GM19193 (cell line): ENCODE data around the gene PLEK.

Source experiments
- POLR2A ChIP-seq: IDR thresholded peaks from 4 replicates; pipeline ENCODE4 v1.6.1; 2011; ENCODE audit not compliant: insufficient read depth, insufficient read length; ENCODE audit errors: extremely low read depth

The PLEK gene

DNA sequence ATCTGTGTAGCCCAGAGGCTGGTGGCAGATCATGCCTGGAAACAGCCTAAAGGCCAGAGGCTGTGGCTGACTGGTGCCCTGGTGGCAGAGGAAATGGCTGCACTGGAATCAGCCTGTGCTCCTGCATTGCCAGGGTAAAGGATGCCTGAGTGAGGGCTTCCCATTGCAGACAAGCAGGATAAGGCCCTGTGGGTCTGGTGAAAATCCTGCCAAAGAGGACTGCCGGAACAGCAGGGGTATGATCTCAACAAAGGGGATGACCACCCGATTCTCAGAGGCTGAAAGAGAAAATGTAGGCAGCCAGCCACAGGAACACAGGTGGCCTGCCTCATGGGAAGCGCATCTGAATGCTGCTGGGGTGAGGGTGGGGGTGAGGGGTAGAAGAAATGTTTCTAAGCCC, 53.8 kb downstream of the PLEK start:
- no peak for TF ChIP-seq POLR2A

DNA sequence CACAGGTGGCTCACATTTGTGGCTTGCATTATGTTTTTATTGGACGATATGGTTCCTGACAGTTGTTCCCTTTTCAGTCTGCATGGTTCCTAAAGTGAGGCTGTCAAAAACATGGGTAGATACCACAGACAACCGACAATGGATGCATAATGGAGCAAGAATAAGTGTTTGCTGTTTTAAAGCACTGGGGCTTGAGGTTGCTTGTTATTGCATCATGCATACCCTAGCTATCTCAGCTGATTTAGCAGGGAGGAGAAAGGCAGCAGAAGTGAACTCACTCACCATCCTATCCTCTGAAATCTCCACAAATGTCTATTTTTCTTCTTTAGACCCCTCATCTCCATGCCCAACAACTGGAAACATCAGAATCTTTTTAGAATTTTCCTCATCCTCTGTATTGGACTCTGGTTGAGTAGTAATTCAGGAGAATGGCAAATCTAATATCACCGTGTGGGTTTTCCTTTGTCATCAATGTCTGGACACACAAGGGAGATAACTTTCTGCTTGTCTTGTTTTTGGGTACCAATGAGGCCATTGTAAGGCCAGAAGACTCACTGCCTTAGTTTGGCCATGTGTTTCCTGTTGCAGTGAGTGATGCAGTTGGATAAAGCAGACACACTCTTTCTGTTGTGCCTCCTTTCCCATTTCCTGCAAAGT, 55.3 kb downstream of the PLEK start:
- TF ChIP-seq POLR2A = no peak

DNA sequence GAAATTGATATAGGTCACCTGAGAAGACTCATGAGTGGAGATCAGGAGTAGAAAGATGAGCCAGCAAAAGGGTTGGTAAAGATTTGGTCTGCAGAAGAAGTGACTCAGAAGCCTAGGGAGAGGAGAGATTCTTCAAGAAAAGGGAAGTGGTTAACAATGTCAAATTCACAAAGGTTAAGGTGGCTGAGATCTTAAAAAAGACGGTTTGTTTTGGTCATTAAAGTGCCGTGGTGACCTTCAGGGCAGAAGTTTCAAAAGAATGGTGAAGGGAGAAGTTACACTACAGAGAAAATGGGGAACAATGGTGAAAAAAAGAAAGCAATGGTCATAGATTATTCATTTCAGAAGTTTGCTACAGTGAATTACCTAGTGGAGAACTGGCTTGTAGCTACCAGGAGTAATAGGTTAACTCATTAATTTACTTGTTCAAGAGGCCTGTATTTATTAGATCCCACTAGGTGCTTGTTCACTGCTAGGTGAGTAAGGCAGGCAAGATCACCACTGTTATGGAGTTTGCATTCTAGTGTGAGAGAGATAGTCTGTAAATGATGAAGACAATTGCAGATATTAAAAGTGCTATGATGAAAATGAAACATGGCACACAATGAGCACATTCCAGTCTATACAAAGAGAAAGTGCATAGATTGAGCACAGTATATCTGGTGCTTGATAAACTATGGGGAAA, 59.0 kb downstream of the PLEK start:
- no peak for TF ChIP-seq POLR2A

DNA sequence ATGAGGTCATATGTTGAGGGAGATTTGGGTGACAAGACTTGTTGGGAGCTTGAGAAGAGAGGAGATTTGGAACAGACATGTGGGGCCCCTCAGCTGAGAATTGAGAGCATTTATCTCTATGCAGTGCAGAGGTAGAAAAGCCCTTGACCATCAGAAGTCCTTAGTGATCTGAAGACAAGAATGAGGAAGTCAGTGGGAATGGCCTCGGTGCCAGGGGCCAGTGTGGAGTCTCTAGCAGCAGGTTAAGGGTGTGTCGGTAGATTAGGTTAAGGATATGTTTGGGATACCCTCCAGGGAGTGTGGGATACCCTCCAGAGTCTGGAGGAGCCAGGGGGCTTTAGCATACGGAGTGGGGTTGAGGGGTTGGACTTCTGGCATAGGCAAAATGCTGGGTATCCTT, 60.4 kb downstream of the PLEK start:
- no peak for TF ChIP-seq POLR2A

DNA sequence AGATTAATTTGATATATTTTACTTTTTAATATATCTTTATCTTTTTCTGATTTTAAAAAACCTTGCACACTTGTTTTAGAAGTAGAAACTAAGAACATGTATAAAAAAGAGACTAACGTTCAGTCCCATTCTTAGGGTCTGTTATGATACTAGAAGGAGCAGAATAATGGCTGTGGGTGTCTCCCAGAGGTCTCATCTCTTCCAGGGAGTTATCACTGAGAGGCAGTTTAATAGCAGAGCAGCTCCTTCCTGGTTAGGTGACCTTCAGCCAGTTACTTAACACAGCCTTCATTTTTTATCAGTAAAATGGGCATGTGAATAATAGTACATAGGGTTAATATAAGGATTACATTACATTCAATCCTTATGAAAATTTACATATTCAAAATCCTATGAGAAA, 61.4 kb downstream of the PLEK start:
- no peak for TF ChIP-seq POLR2A

DNA sequence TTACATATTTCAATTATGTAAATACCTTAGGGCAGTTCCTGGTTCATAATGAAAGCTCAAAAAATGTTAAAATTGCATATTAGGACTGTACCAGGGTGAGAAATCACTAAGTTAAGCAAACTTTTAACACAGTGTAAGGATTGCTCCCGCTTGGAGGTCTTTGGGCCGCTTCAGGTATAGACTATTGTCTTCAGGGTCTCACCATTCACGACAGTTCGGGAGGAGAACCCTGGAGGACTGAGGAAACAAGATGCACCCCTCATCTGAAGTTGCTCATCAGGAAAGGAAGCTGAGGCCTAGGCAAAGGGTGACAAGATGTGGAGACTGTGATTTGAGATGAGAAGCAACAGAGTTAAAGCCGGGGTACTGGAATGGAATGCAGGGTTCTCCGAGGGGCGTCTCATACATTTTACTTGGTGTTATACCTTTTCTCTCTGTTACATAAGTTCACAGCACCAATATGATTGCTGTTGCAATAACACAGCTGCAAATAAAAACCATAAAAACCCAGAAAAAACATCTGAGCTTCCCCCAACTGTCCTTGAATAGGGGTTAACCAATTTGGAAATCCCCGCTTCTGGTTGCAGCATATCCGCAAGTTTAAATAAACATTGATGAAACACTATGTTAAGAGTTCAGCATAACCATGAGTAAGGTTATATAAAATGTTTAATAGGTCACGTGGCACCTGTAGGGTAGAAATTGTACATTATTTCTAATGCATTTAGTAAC, 61.9 kb downstream of the PLEK start:
- TF ChIP-seq POLR2A = no peak

DNA sequence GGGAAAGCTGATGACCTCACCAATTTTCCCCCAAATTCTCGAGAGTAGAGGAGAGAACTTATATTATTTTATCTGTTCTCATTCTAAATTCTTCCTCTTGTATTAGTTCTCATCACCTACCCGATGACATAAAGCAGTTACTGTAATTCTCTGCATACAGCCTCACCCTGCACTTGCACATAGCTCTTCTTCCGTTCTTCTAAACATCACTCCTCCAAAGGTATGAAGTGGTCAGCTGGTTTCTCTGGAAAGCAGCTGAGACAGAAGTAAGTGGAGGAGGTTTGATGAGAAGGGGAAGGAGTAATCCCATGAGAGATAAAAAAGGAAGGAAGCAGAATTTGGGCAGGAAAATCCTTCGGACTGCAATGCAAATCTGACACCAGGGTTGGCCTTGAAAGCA, 63.0 kb downstream of the PLEK start:
- TF ChIP-seq POLR2A = no peak

DNA sequence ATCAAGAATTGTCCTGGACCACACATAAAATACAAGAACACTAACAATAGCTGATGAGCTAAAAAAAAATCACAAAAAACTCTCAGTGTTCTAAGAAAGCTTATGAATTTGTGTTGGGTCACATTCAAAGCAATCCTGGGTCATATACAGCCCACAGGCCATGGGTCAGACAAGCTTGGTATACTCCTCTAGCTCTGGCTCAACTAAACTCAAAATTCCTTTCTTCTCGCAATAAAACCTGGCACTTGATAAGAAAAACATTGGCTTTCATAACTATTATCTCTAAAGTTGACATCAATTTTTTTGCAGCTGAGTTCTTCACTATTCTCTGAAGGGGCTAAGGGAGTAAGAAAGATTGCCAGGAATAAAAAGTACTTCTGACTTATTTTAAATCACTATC, 63.7 kb downstream of the PLEK start:
- no peak for TF ChIP-seq POLR2A

DNA sequence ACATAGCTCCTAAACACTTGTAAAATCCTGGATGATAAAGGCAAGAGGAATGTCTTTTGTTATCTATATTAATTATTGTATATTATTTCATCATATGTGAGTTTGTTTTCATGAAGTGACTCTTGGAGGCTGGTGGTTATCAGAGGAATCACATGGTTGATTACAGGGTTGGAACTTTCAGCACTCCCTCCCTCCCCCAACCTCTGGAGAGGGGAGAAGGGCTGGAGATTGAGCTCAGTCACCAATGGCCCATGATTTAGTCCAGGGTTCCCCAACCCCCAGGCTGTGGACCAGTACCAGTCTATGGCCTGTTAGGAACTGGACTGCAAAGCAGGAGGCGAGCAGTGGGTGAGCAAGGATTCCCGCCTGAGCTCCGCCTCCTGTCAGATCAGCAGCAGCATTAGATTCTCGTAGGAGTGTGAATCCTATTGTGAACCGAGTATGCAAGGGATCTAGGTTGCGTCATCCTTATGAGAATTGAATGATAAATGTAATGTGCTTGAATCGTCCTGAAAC, 64.3 kb downstream of the PLEK start:
- no peak for TF ChIP-seq POLR2A

DNA sequence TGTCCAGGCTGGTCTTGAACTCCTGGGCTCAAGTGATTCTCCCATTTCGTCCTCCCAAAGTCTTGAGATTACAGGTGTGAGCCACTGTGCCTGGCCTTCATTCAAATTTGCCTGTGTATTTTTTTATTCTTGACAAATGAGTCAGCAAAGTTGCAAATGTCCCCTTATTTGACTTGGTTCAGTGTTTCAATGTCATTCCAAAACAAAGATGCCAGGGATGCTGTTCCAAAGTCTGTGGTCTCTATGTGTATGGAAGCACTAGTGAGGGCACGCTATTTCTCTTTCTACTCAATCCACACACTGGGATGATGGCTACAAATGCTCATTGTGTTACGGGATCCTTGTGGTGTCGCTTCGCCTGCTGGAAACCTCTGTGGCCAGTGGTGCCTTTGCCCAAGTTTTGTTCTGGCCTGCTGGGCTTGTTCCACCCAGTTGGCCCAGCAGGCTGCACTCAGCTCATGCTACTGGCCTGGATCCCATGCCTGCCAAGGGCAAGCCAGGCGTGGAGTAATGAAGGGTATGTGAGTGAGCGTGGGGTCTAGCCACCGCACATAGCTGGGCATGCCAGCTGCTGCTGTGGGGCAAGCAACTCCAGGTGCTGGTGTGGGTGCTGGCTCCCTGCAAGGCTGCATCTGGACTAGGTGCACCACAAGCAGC, 66.4 kb downstream of the PLEK start:
- no peak for TF ChIP-seq POLR2A

DNA sequence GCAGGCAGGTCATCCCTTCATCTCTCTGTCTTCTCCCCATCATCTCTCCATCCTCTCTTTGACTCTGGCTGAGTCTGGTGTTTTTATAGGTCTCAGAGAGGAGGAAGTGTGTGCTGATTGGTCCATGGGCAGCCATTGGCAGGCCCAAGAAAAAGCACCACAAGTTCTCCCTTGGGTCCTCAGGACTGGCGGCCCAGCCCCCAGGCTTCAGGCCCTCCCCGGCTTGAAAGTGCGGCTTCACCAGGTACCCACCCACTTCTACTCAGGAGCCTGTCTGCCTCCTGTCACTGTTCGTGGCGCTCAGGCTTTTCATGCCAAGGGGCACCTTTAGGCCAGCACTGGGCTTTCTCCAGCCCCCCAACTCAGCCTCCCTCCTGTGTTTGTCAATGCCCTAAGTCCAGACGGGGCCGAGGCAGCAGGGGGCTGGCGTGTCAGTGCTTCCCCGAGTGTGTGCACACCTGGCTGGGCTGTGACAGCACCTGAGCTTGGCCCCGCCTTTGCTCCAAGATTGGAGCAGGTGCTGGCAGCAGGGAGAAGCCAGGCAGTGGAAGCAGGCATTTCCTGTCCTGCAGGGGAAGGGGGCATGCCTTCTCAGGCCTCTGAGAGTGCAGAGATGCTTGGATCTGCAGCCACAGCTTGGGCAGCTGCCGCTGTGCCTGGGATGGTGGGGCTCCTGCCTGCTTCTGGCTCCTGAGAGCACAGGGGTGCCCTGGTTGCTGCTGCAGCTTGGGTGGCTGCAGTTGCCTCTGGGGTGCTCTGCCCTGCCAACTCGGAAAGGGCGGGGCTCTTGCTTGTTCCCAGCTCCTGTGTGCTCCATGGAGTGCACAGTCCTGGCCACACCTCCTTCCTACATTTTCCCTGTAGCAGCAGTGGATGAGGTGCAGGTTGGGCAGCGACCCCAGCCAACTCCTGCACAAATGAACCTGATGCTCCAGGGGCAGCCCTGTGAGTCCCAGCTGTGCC, 67.9 kb downstream of the PLEK start:
- TF ChIP-seq POLR2A = no peak

DNA sequence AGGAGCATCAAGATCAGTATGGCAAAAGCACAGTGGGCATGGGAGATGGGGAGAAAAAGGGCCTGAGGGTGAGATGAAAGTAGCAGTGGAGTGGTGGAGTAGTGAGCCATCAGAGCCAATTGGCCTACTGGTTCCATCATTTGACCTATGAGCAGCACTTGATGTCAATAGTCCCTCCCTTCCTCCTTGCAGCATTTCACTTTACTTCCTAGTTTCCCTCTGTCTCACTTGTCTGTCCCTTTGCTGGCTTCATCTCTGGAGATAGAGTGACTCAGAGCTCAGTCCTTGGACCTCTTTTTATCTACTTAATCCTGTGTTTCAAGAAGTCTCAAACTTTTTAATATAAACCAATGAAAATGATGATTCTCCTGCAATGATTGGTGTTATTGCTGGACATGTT, 69.9 kb downstream of the PLEK start:
- no peak for TF ChIP-seq POLR2A

DNA sequence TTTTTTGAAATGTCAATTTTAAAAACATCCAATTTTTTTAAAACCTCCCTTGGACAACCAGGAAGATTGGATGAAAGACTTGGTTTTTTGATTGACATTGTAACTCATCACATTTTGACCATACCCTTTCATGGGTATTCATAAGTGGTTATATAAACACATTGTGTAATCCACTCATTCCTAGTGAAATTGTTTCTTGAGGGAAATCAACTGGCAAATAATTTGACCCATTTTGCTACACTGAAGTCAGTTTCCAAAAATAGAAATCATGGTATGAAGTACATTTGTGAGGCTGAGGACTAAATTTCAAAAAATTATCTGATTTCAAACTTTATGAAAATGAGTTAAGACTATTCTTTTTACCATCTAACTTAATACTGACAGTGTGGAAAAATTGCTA, 70.5 kb downstream of the PLEK start:
- no peak for TF ChIP-seq POLR2A

DNA sequence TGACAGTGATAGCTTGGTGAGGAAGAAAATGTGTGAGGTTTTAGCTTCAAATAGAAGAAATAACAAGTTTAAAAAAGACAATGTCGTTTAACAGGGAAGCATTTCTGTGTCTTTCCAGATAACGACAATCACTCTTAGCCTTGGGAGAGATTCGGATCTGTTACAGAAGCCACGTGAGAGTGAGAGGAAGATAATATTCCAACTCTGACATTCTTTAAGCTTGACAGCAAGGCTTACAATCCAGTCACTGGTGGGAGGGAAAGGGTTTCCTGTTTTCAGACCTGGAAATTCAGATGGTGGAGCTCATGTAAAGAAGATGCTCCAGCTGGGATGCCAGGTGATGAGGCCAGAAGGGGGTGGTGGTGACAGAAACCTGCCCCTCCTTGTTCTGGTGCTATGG, 71.2 kb downstream of the PLEK start:
- TF ChIP-seq POLR2A = no peak
